Psoas muscle (tissue), 8 donors: Measurements from ENCODE around the gene HYLS1. TPM values are rescaled to one million over a fixed set of nuclear protein-coding genes. Genes with fewer than 3 reads are reported as not detected.
A peak's percentile ranks its signal among the peaks of the same experiment; 100 is the strongest.

ENCODE experiments used
- ATAC-seq, 4 donors: fragments of 200-7000 bp; cut with Tn5 transposase; one replicate each; pipeline ENCODE4 v1.9.1; 2020; ENCODE audit warnings: moderate library complexity in 3 of 4, mild to moderate bottlenecking in 2 of 4
- DNase-seq, 2 donors: peaks; one replicate each; pipeline ENCODE4 v3.0.0-alpha.2; 2020
- H3K27ac ChIP-seq: fragments of 200-600 bp; one replicate; pipeline ENCODE4 v1.8.0; 2022
- H3K27me3 ChIP-seq, 3 donors: fragments of 200-600 bp in 1 of 3; one replicate each; pipeline versions ENCODE4 v1.6.1 to v1.8.0; 2013 to 2022; ENCODE audit warnings: low read length in 2 of 3, mild to moderate bottlenecking in 2 of 3, moderate library complexity in 1 of 3; ENCODE audit not compliant: insufficient read depth in 3 of 3
- H3K36me3 ChIP-seq, 2 donors: fragments of 200-600 bp in 1 of 2; one replicate each; pipeline versions ENCODE4 v1.6.1 to v1.8.0; 2013 to 2022; ENCODE audit warnings: low read depth in 1 of 2, mild to moderate bottlenecking in 1 of 2, moderate library complexity in 1 of 2; ENCODE audit not compliant: insufficient read depth in 1 of 2
- H3K4me1 ChIP-seq: fragments of 200-600 bp; one replicate; pipeline ENCODE4 v1.8.0; 2022
- H3K4me3 ChIP-seq: fragments of 200-600 bp; one replicate; pipeline ENCODE4 v1.8.0; 2022; ENCODE audit warnings: mild to moderate bottlenecking
- H3K9me3 ChIP-seq: fragments of 200-600 bp; one replicate; pipeline ENCODE4 v1.8.0; 2022
- CTCF ChIP-seq: fragments of 200-600 bp; IDR thresholded peaks from one replicate; pipeline ENCODE4 v1.8.0; 2022; ENCODE audit warnings: antibody characterized with exemption
- WGBS, 3 donors: extraction: QIAGEN DNeasy Blood & Tissue Kit; methylation state at CpG; one replicate each; pipeline versions ENCODE4 v1.1.6 to v1.1.7; 2013; 5-methylcytosine and 5-hydroxymethylcytosine counted together
- intact Hi-C, 2 donors: fragments of 100-400 bp; cut with DNase I; formaldehyde crosslinking; loops; one replicate each; pipeline versions ENCODE4 v1.11.0 to v1.14.2; 2022
- polyA plus RNA-seq, 3 donors: library from polyadenylated mRNA; stranded (reverse); fragments of 200-250 nt; gene quantifications; one replicate each; pipeline ENCODE4 v1.2.3, GENCODE V29; 2013
- total RNA-seq, 4 donors: library from RNA; stranded (reverse); fragmentation: NEBNext Ultra II Directional in 2 of 4; extraction: Animal tissue kit (Norgen Biotek cat#: 25700) in 2 of 4; gene quantifications; one replicate each; pipeline versions ENCODE4 v1.2.1 to v1.2.4, GENCODE V29; 2021 to 2023
- donor health status: healthy with polysubstance abuse.
- donor health status: DM: no; HTN: no; CAD: no; lungs with moderate emphysema.
- donor health status: Bipolar disorder and iron deficiency.
- donor health status: healthy.
- donor health status: DM: yes; HTN: yes; CAD: no.
- donor health status: DM: no; HTN: no; CAD: no.
- donor health status: DM: no; HTN: no; CAD: no.
- donor health status: DM: yes; HTN: yes; CAD: no.

HYLS1 gene
- total and polyA plus RNA-seq, 7 donors = 1.8 to 7.2 (median 3.8) TPM

GRCh38 chr11:125940145-125940544 is 52.7 kb downstream of the HYLS1 start:
- Histone ChIP-seq H3K27me3 (no peaks in the 10 kb centered on the region), H3K9me3 (no peaks in the 10 kb centered on the region), H3K36me3 (no peaks in the 10 kb centered on the region), H3K4me1 (no peaks in the 10 kb centered on the region), H3K27ac (no peak overlapping the region), H3K4me3 (no peak overlapping the region)
- WGBS, 3 donors = 97 to 98% (median 98%) methylated on average over 4 of the region's 4 CpGs
- intact Hi-C loops = loop anchor here (5.0 to 10.0 kb wide), 3 partner anchors 125 to 252 kb away; partner anchors contain the start of gene CDON (in 1 of the 2)
- DNase-seq (no peak), ATAC-seq (no peak)
- TF ChIP-seq CTCF = no peak

GRCh38 chr11:125941267-125941618 is 53.8 kb downstream of the HYLS1 start:
- TF ChIP-seq CTCF = no peak
- Histone ChIP-seq H3K36me3 (no peaks in the 10 kb centered on the region), H3K27me3 (no peaks in the 10 kb centered on the region), H3K4me1 (no peaks in the 10 kb centered on the region), H3K9me3 (no peaks in the 10 kb centered on the region), H3K4me3 (no peak overlapping the region), H3K27ac (no peak overlapping the region)
- WGBS, 3 donors = 74 to 75% (median 75%) methylated on average over 4 of the region's 4 CpGs
- ATAC-seq = peak in 1 of 4 donors; percentile 21
- no peak for DNase-seq
- intact Hi-C loops = loop anchor here (5.0 to 10.0 kb wide), 3 partner anchors 124 to 251 kb away; partner anchors contain the start of gene CDON (in 1 of the 2)

- Histone ChIP-seq H3K9me3 (no peaks in the 10 kb centered on the region), H3K4me1 (no peaks in the 10 kb centered on the region), H3K27me3 (no peaks in the 10 kb centered on the region), H3K36me3 (no peaks in the 10 kb centered on the region), H3K27ac (no peak overlapping the region), H3K4me3 (no peak overlapping the region)
- peak; percentile 54 to 74 for DNase-seq
- intact Hi-C loops = loop anchor here (1.0 to 10.0 kb wide), 4 partner anchors 123 to 252 kb away; partner anchors contain the start of gene CDON (in 1 of the 2)
- TF ChIP-seq CTCF = peak; percentile 67
- ATAC-seq = peak; percentile 72 to 92 (median 78)
- WGBS, 3 donors = 12 to 16% (median 12%) methylated on average over 20 of the region's 20 CpGs
These were observed 54.4 kb downstream of the HYLS1 start for GRCh38 chr11:125941619-125942611.

- H3K27ac ChIP-seq = no peak overlapping the region
- WGBS, 3 donors = 95 to 96% (median 95%) methylated on average over 12 of the region's 12 CpGs
- H3K27me3 ChIP-seq = no peaks in the 10 kb centered on the region
- intact Hi-C loops = loop anchor here (1.0 to 10.0 kb wide), 5 partner anchors 36 to 251 kb away; partner anchors contain the start of gene CDON (in 1 of the 2)
- H3K9me3 ChIP-seq = no peaks in the 10 kb centered on the region
- no peak overlapping the region for H3K4me3 ChIP-seq
- TF ChIP-seq CTCF = no peak
- ATAC-seq (no peak), DNase-seq (no peak)
- no peaks in the 10 kb centered on the region for H3K36me3 ChIP-seq
- H3K4me1 ChIP-seq = no peaks in the 10 kb centered on the region
These were observed 55.4 kb downstream of the HYLS1 start for GRCh38 chr11:125942771-125943428.
